Neural progenitor cell (in vitro differentiated cells): ENCODE measurements around the gene CCZ1. TPM values are rescaled to one million over a fixed set of nuclear protein-coding genes. Genes with fewer than 3 reads are reported as not detected.
A peak's percentile ranks its signal among the peaks of the same experiment; 100 is the strongest.
"Not testable (repeated sequence)": the region's sequence is repeated elsewhere in the genome, so short reads cannot be mapped to it uniquely, and the experiment has no call there.

ENCODE experiments used
- DNase-seq: peaks from one replicate; pipeline ENCODE4 v3.0.0-alpha.2; 2016; ENCODE audit warnings: low spot score
- H2AFZ ChIP-seq: fragments of 200-600 bp; sonication (generic); replicated peaks from 2 replicates; pipeline ENCODE4 v1.6.1; 2016; ENCODE audit warnings: antibody characterized with exemption
- H3F3A ChIP-seq: fragments of 200-600 bp; sonication (generic); 2 replicates; pipeline ENCODE4 v1.6.1; 2016; ENCODE audit warnings: antibody characterized with exemption, low read depth
- H3K27ac ChIP-seq: fragments of 200-600 bp; sonication (generic); 2 replicates; pipeline ENCODE4 v1.5.1; 2016; ENCODE audit warnings: mild to moderate bottlenecking
- H3K27me3 ChIP-seq: fragments of 200-600 bp; sonication (generic); 2 replicates; pipeline ENCODE4 v1.6.1; 2016; ENCODE audit warnings: mild to moderate bottlenecking, moderate library complexity
- H3K36me3 ChIP-seq: fragments of 200-600 bp; sonication (generic); 2 replicates; pipeline ENCODE4 v1.5.1; 2016
- H3K4me1 ChIP-seq: fragments of 200-600 bp; sonication (generic); 2 replicates; pipeline ENCODE4 v1.6.1; 2016; ENCODE audit warnings: mixed run types
- H3K4me2 ChIP-seq: fragments of 200-600 bp; sonication (generic); 2 replicates; pipeline ENCODE4 v1.6.1; 2016
- H3K4me3 ChIP-seq: fragments of 200-600 bp; sonication (generic); 2 replicates; pipeline ENCODE4 v1.5.1; 2016
- H3K79me2 ChIP-seq: fragments of 200-600 bp; sonication (generic); 2 replicates; pipeline ENCODE4 v1.6.1; 2016; ENCODE audit warnings: low read depth
- H3K9ac ChIP-seq: fragments of 200-600 bp; sonication (generic); 2 replicates; pipeline ENCODE4 v1.6.1; 2016
- H3K9me3 ChIP-seq: fragments of 200-600 bp; sonication (generic); 2 replicates; pipeline ENCODE4 v1.5.1; 2016; ENCODE audit warnings: low read depth
- H4K20me1 ChIP-seq: fragments of 200-600 bp; sonication (generic); 2 replicates; pipeline ENCODE4 v1.6.1; 2016; ENCODE audit warnings: low read depth
- H3K27ac Mint-ChIP-seq: 3 replicates; pipeline ENCODE4 v1.8.0; 2021; ENCODE audit warnings: mixed read lengths
- H3K27me3 Mint-ChIP-seq: 2 replicates; pipeline ENCODE4 v1.8.0; 2022; ENCODE audit warnings: low read depth, mild to moderate bottlenecking, inconsistent platforms, moderate library complexity, mixed read lengths; ENCODE audit not compliant: insufficient read depth
- H3K36me3 Mint-ChIP-seq: 3 replicates; pipeline ENCODE4 v1.8.0; 2021; ENCODE audit warnings: mixed read lengths
- H3K4me1 Mint-ChIP-seq: 3 replicates; pipeline ENCODE4 v1.8.0; 2021; ENCODE audit warnings: mixed read lengths
- H3K4me3 Mint-ChIP-seq: 3 replicates; pipeline ENCODE4 v1.8.0; 2021; ENCODE audit warnings: mild to moderate bottlenecking, moderate library complexity, mixed read lengths
- H3K9me3 Mint-ChIP-seq: 3 replicates; pipeline ENCODE4 v1.8.0; 2020; ENCODE audit warnings: mixed read lengths
- EZH2 ChIP-seq: fragments of 200-600 bp; sonication (generic); IDR thresholded peaks from 2 replicates; pipeline ENCODE4 v1.6.1; 2017; ENCODE audit warnings: antibody characterized with exemption, mild to moderate bottlenecking, moderate library complexity
- EZH2phosphoT487 ChIP-seq: fragments of 200-600 bp; sonication (generic); IDR thresholded peaks from 2 replicates; pipeline ENCODE4 v1.6.1; 2017; ENCODE audit warnings: antibody characterized with exemption
- total RNA-seq: library from RNA; depleted of rRNA; stranded (reverse); fragments of >200 nt; gene quantifications from 2 replicates; pipeline ENCODE4 v1.2.3, GENCODE V29; 2015; ENCODE audit warnings: low replicate concordance
- TF ChIP-seq, protein P1 (sequence below): fragments of 200-600 bp; sonication (generic); IDR thresholded peaks from 2 replicates; pipeline ENCODE4 v1.5.1; 2017; ENCODE audit warnings: antibody characterized with exemption, mild to moderate bottlenecking

The CCZ1 gene
- total RNA-seq, 1 donor from 2014 or later: 136 TPM

DNA sequence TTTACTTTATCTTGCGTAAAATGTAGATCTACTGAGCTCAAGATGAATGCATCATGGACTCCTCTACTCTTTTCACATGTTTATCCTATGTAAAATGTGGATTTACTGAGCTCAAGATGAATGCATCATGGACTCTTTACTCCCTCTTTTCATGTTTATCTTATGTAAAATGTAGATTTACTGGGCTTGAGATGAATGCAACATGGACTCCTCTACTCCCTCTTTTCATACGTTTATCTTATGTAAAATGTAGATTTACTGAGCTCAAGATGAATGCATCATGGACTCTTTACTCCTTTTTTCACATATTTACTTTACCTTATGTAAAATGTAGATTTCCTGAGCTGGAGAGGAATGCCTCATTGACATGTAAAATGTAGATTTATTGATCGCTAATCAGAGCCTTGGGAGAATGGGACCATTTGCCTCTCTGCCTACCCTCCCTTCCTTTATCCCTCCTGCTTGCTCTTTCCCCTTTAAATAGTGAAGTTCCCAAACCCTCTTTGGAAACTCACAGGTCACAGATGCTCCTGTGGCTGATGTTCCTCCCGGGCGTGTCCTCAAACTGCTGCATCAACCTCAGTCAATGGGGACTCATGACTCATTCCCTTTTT lies 35.7 kb upstream of the CCZ1 start:
- H3K4me1 Mint-ChIP-seq, H2AFZ ChIP-seq, DNase-seq, H3K27me3 Mint-ChIP-seq, H3K4me1 ChIP-seq, H3K9me3 Mint-ChIP-seq, H3K4me2 ChIP-seq, H3K9ac ChIP-seq, H3K79me2 ChIP-seq, H3K9me3 ChIP-seq, H3K36me3 ChIP-seq, H3F3A ChIP-seq, H3K4me3 ChIP-seq, H3K27ac ChIP-seq, H3K4me3 Mint-ChIP-seq, H3K36me3 Mint-ChIP-seq, H3K27ac Mint-ChIP-seq, H3K27me3 ChIP-seq, H4K20me1 ChIP-seq: not testable (repeated sequence)

DNA sequence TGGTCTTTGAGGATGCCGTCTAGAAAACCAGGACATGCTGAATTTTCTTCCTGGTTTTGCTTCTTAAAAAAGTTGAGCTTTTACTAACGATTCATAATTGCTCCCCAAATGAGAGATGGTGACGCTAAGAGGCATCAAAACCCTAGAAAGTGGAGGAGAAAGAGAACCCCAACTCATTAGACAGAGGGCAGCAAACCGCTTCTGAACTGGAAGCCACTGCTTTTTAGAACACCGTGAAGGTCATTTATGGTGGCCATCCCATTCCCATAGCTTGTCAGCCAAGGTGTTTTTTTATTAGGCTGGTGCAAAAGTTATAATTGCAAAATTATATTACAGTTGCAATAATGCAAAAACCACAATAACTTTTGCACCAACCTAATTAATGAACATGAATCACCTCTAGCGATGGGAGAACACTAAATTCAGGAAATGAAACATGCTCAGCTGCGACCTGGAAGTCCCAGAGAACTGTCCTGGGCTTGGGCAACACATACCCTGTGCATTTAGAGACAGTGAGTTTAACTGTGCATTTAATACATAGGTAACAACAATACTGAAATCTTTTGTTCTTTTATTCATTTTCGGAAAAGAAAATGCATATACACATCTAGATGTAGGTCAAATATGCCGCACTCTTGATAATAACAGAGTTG lies 33.1 kb upstream of the CCZ1 start:
- not testable (repeated sequence) for H2AFZ ChIP-seq, H3K4me1 ChIP-seq, H3K9ac ChIP-seq, H3F3A ChIP-seq, H3K27ac Mint-ChIP-seq, H3K9me3 Mint-ChIP-seq, H3K4me1 Mint-ChIP-seq, H3K4me2 ChIP-seq, H3K27me3 Mint-ChIP-seq, H3K36me3 Mint-ChIP-seq, H3K4me3 Mint-ChIP-seq, DNase-seq, H4K20me1 ChIP-seq, H3K36me3 ChIP-seq, H3K27ac ChIP-seq, H3K79me2 ChIP-seq, H3K4me3 ChIP-seq, H3K9me3 ChIP-seq, H3K27me3 ChIP-seq

DNA sequence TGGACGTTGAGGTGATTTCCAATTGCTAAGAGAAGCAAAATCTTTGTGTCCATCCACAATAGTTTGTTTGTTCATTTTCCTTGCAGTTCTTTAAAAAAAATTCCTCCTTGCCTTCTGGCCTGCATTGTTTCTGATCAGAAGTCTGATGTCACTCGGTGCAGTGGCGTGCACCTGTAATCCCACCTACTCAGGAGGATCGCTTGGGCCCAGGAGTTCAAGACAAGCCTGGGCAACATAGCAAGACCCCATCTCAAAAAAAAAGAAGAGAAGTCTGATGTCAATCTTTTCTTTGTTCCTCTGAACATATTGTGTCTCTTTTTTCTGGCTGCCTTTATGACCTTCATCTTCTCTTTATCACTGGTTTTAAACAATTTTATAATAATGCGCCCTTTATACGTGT lies 31.5 kb upstream of the CCZ1 start:
- Histone ChIP-seq H3K4me1 (no peaks in the 10 kb centered on the region), H3K27me3 (no peaks in the 10 kb centered on the region), H3K4me3 (no peak overlapping the region), H3K4me2 (no peak overlapping the region), H3K79me2 (no peaks in the 10 kb centered on the region), H2AFZ (no peak overlapping the region), H4K20me1 (no peaks in the 10 kb centered on the region), H3K9me3 (no peaks in the 10 kb centered on the region), H3K27ac (no peak overlapping the region), H3K9ac (no peak overlapping the region), H3F3A (no peaks in the 10 kb centered on the region), H3K36me3 (no peaks in the 10 kb centered on the region)
- H3K27me3 Mint-ChIP-seq: peaks cover 6% of the 10 kb centered on the region
- H3K4me1 Mint-ChIP-seq: peaks cover 7% of the 10 kb centered on the region
- H3K4me3 Mint-ChIP-seq: no peak overlapping the region
- no peaks in the 10 kb centered on the region for H3K36me3 Mint-ChIP-seq
- no peak for DNase-seq
- H3K9me3 Mint-ChIP-seq: peaks cover 3% of the 10 kb centered on the region
- no peak overlapping the region for H3K27ac Mint-ChIP-seq
- TF ChIP-seq EZH2phosphoT487 (no peak), EZH2 (no peak)
- TF ChIP-seq, protein P1, sequence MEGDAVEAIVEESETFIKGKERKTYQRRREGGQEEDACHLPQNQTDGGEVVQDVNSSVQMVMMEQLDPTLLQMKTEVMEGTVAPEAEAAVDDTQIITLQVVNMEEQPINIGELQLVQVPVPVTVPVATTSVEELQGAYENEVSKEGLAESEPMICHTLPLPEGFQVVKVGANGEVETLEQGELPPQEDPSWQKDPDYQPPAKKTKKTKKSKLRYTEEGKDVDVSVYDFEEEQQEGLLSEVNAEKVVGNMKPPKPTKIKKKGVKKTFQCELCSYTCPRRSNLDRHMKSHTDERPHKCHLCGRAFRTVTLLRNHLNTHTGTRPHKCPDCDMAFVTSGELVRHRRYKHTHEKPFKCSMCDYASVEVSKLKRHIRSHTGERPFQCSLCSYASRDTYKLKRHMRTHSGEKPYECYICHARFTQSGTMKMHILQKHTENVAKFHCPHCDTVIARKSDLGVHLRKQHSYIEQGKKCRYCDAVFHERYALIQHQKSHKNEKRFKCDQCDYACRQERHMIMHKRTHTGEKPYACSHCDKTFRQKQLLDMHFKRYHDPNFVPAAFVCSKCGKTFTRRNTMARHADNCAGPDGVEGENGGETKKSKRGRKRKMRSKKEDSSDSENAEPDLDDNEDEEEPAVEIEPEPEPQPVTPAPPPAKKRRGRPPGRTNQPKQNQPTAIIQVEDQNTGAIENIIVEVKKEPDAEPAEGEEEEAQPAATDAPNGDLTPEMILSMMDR: no peak

DNA sequence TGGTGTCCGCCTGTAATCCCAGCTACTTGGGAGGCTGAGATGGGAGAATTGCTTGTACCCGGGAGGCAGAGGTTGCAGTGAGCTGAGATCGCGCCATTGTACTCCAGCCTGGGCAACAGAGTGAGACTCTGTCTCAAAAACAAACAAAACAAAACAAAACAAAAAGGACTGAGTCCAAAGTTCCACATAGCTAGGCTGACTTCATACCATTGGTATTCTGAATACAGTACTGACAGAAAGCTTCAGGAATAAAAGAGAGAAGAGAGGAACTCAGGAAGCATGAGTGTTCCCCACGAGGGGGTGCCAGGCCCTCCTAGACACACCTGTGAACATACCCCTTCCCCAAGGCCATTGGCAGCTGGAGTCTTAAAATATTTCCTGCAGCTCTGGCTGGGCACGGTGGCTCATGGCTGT lies 29.6 kb upstream of the CCZ1 start:
- not testable (repeated sequence) for H3K4me3 ChIP-seq, H3K9me3 ChIP-seq, H3K4me2 ChIP-seq, H3K9ac ChIP-seq, H2AFZ ChIP-seq, H3K4me3 Mint-ChIP-seq, H3F3A ChIP-seq, H3K79me2 ChIP-seq, DNase-seq, H3K36me3 ChIP-seq, H3K9me3 Mint-ChIP-seq, H3K27ac ChIP-seq, H4K20me1 ChIP-seq, H3K27ac Mint-ChIP-seq, H3K27me3 Mint-ChIP-seq, H3K36me3 Mint-ChIP-seq, H3K4me1 ChIP-seq, H3K27me3 ChIP-seq
- peaks cover 13% of the 10 kb centered on the region for H3K4me1 Mint-ChIP-seq

DNA sequence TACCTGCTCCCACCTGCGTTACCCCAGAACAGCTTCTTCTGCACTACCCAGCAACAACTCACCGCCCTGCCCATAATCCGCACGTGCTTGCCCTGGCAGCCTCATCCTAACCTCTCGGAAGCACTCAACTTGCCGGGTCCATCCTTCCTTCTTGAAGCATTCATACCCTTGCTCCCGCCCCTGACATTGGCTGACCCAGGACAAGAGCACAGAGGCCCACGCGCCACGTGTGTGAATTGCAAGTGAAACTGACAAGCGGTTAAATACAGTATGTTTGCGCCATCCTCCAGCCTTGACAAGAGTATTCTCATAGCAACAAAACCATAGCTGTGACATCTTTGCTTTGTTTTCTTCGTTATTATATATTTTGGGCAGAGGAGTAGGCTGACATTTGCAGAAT lies 28.8 kb upstream of the CCZ1 start:
- no peaks in the 10 kb centered on the region for H3K36me3 ChIP-seq
- H3K9ac ChIP-seq: no peak overlapping the region
- Mint-ChIP-seq H3K27ac (peak overlapping the region; percentile 87), H3K4me3 (no peak overlapping the region), H3K27me3 (no peaks in the 10 kb centered on the region), H3K4me1 (peaks cover 13% of the 10 kb centered on the region), H3K36me3 (no peaks in the 10 kb centered on the region), H3K9me3 (peaks cover 3% of the 10 kb centered on the region)
- H3K4me3 ChIP-seq: no peak overlapping the region
- no peaks in the 10 kb centered on the region for H3K27me3 ChIP-seq
- H3K79me2 ChIP-seq: no peaks in the 10 kb centered on the region
- no peaks in the 10 kb centered on the region for H3F3A ChIP-seq
- H3K9me3 ChIP-seq: no peaks in the 10 kb centered on the region
- H3K4me2 ChIP-seq: no peak overlapping the region
- no peak overlapping the region for H3K27ac ChIP-seq
- no peak for TF ChIP-seq EZH2phosphoT487
- TF ChIP-seq, protein P1: no peak
- TF ChIP-seq EZH2: no peak
- H2AFZ ChIP-seq: no peak overlapping the region
- DNase-seq: no peak
- H4K20me1 ChIP-seq: no peaks in the 10 kb centered on the region
- H3K4me1 ChIP-seq: no peaks in the 10 kb centered on the region
